Measurements from ENCODE around the gene EPB41L4A.

DNA sequence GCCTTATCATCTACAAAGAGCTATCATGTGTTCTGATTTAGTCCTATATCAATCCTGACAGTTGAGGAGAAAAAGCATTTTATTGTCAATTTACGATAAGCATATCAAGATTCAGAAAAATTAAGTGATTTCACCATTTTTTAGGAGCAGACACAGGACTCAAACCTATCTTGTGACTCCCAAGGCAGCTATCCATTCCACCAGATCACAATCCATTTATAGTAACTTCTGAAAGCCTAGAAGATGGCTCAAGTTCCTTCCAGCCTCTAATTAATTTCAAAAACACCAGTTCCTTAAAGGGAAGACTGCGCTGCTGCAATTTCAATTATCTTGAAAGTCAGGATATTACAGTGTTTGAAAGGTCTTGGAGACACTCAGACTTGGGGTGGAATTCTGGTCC is 114.3 kb downstream of the EPB41L4A start:
- TF ChIP-seq, protein P1, sequence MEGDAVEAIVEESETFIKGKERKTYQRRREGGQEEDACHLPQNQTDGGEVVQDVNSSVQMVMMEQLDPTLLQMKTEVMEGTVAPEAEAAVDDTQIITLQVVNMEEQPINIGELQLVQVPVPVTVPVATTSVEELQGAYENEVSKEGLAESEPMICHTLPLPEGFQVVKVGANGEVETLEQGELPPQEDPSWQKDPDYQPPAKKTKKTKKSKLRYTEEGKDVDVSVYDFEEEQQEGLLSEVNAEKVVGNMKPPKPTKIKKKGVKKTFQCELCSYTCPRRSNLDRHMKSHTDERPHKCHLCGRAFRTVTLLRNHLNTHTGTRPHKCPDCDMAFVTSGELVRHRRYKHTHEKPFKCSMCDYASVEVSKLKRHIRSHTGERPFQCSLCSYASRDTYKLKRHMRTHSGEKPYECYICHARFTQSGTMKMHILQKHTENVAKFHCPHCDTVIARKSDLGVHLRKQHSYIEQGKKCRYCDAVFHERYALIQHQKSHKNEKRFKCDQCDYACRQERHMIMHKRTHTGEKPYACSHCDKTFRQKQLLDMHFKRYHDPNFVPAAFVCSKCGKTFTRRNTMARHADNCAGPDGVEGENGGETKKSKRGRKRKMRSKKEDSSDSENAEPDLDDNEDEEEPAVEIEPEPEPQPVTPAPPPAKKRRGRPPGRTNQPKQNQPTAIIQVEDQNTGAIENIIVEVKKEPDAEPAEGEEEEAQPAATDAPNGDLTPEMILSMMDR (IDR thresholded peaks at IDR 0.05) = no peak
- TF ChIP-seq SP1 (CRISPR knock-in tag; conservative IDR thresholded peaks at IDR 0.05) = no peak
- no peak for TF ChIP-seq CREM (CRISPR knock-in tag; IDR thresholded peaks at IDR 0.05)
- no peak for TF ChIP-seq NR3C1 (CRISPR knock-in tag; conservative IDR thresholded peaks at IDR 0.05; ENCODE audit: low read depth)
- TF ChIP-seq TCF7 (CRISPR knock-in tag; IDR thresholded peaks at IDR 0.05; ENCODE audit: low read depth) = no peak
- TF ChIP-seq, protein P2, sequence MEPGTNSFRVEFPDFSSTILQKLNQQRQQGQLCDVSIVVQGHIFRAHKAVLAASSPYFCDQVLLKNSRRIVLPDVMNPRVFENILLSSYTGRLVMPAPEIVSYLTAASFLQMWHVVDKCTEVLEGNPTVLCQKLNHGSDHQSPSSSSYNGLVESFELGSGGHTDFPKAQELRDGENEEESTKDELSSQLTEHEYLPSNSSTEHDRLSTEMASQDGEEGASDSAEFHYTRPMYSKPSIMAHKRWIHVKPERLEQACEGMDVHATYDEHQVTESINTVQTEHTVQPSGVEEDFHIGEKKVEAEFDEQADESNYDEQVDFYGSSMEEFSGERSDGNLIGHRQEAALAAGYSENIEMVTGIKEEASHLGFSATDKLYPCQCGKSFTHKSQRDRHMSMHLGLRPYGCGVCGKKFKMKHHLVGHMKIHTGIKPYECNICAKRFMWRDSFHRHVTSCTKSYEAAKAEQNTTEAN (CRISPR knock-in tag; IDR thresholded peaks at IDR 0.05) = no peak
- TF ChIP-seq SMAD3 (CRISPR knock-in tag; IDR thresholded peaks at IDR 0.05; ENCODE audit: borderline replicate concordance) = no peak
- TF ChIP-seq, protein P3, sequence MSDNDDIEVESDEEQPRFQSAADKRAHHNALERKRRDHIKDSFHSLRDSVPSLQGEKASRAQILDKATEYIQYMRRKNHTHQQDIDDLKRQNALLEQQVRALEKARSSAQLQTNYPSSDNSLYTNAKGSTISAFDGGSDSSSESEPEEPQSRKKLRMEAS (CRISPR knock-in tag; IDR thresholded peaks at IDR 0.05) = no peak
- TF ChIP-seq HMGA2 (CRISPR knock-in tag; IDR thresholded peaks at IDR 0.05) = no peak
- TF ChIP-seq ZNF121 (CRISPR knock-in tag; IDR thresholded peaks at IDR 0.05) = no peak
- TF ChIP-seq TP53 (CRISPR knock-in tag; IDR thresholded peaks at IDR 0.05) = no peak
- TF ChIP-seq, protein P4, sequence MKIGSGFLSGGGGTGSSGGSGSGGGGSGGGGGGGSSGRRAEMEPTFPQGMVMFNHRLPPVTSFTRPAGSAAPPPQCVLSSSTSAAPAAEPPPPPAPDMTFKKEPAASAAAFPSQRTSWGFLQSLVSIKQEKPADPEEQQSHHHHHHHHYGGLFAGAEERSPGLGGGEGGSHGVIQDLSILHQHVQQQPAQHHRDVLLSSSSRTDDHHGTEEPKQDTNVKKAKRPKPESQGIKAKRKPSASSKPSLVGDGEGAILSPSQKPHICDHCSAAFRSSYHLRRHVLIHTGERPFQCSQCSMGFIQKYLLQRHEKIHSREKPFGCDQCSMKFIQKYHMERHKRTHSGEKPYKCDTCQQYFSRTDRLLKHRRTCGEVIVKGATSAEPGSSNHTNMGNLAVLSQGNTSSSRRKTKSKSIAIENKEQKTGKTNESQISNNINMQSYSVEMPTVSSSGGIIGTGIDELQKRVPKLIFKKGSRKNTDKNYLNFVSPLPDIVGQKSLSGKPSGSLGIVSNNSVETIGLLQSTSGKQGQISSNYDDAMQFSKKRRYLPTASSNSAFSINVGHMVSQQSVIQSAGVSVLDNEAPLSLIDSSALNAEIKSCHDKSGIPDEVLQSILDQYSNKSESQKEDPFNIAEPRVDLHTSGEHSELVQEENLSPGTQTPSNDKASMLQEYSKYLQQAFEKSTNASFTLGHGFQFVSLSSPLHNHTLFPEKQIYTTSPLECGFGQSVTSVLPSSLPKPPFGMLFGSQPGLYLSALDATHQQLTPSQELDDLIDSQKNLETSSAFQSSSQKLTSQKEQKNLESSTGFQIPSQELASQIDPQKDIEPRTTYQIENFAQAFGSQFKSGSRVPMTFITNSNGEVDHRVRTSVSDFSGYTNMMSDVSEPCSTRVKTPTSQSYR (CRISPR knock-in tag; IDR thresholded peaks at IDR 0.05) = no peak
- TF ChIP-seq ZNF416 (CRISPR knock-in tag; IDR thresholded peaks at IDR 0.05) = no peak
- TF ChIP-seq, protein P5, sequence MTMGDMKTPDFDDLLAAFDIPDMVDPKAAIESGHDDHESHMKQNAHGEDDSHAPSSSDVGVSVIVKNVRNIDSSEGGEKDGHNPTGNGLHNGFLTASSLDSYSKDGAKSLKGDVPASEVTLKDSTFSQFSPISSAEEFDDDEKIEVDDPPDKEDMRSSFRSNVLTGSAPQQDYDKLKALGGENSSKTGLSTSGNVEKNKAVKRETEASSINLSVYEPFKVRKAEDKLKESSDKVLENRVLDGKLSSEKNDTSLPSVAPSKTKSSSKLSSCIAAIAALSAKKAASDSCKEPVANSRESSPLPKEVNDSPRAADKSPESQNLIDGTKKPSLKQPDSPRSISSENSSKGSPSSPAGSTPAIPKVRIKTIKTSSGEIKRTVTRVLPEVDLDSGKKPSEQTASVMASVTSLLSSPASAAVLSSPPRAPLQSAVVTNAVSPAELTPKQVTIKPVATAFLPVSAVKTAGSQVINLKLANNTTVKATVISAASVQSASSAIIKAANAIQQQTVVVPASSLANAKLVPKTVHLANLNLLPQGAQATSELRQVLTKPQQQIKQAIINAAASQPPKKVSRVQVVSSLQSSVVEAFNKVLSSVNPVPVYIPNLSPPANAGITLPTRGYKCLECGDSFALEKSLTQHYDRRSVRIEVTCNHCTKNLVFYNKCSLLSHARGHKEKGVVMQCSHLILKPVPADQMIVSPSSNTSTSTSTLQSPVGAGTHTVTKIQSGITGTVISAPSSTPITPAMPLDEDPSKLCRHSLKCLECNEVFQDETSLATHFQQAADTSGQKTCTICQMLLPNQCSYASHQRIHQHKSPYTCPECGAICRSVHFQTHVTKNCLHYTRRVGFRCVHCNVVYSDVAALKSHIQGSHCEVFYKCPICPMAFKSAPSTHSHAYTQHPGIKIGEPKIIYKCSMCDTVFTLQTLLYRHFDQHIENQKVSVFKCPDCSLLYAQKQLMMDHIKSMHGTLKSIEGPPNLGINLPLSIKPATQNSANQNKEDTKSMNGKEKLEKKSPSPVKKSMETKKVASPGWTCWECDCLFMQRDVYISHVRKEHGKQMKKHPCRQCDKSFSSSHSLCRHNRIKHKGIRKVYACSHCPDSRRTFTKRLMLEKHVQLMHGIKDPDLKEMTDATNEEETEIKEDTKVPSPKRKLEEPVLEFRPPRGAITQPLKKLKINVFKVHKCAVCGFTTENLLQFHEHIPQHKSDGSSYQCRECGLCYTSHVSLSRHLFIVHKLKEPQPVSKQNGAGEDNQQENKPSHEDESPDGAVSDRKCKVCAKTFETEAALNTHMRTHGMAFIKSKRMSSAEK (CRISPR knock-in tag; IDR thresholded peaks at IDR 0.05; ENCODE audit: borderline replicate concordance) = no peak
